ENCODE data around the gene FBXL4.

Gene FBXL4

GRCh38 chr6:98832284-98833056 is 115.3 kb downstream of the FBXL4 start:
- TF ChIP-seq, protein P1, sequence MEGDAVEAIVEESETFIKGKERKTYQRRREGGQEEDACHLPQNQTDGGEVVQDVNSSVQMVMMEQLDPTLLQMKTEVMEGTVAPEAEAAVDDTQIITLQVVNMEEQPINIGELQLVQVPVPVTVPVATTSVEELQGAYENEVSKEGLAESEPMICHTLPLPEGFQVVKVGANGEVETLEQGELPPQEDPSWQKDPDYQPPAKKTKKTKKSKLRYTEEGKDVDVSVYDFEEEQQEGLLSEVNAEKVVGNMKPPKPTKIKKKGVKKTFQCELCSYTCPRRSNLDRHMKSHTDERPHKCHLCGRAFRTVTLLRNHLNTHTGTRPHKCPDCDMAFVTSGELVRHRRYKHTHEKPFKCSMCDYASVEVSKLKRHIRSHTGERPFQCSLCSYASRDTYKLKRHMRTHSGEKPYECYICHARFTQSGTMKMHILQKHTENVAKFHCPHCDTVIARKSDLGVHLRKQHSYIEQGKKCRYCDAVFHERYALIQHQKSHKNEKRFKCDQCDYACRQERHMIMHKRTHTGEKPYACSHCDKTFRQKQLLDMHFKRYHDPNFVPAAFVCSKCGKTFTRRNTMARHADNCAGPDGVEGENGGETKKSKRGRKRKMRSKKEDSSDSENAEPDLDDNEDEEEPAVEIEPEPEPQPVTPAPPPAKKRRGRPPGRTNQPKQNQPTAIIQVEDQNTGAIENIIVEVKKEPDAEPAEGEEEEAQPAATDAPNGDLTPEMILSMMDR (IDR thresholded peaks at IDR 0.05), result no peak
- no peak overlapping the region for H3K27ac ChIP-seq
- H3K4me1 ChIP-seq (ENCODE audit: control insufficient read depth in 1 of 2, insufficient read depth in 1 of 2, low read depth in 1 of 2, low read length in 1 of 2), result peaks cover 27 to 48% of the 10 kb centered on the region in 2 experiments
- H3K4me3 ChIP-seq (ENCODE audit: low read depth in 1 of 2, low read length in 1 of 2), result peak overlapping the region in 1 of 2 experiments; percentile 75
- H3K9me3 ChIP-seq, result no peaks in the 10 kb centered on the region
- H3K27me3 ChIP-seq, result peaks cover 100% of the 10 kb centered on the region
- H3K36me3 ChIP-seq, result no peaks in the 10 kb centered on the region

- TF ChIP-seq, protein P1 (IDR thresholded peaks at IDR 0.05), result no peak
- no peaks in the 10 kb centered on the region for H3K36me3 ChIP-seq
- H3K4me3 ChIP-seq (ENCODE audit: low read depth in 1 of 2, low read length in 1 of 2), result no peak overlapping the region
- peaks cover 100% of the 10 kb centered on the region for H3K27me3 ChIP-seq
- no peaks in the 10 kb centered on the region for H3K9me3 ChIP-seq
- H3K27ac ChIP-seq, result no peak overlapping the region
- H3K4me1 ChIP-seq (ENCODE audit: control insufficient read depth in 1 of 2, insufficient read depth in 1 of 2, low read depth in 1 of 2, low read length in 1 of 2), result peaks cover 27 to 48% of the 10 kb centered on the region in 2 experiments
These were observed 115.8 kb downstream of the FBXL4 start for GRCh38 chr6:98831959-98832283.

DNA sequence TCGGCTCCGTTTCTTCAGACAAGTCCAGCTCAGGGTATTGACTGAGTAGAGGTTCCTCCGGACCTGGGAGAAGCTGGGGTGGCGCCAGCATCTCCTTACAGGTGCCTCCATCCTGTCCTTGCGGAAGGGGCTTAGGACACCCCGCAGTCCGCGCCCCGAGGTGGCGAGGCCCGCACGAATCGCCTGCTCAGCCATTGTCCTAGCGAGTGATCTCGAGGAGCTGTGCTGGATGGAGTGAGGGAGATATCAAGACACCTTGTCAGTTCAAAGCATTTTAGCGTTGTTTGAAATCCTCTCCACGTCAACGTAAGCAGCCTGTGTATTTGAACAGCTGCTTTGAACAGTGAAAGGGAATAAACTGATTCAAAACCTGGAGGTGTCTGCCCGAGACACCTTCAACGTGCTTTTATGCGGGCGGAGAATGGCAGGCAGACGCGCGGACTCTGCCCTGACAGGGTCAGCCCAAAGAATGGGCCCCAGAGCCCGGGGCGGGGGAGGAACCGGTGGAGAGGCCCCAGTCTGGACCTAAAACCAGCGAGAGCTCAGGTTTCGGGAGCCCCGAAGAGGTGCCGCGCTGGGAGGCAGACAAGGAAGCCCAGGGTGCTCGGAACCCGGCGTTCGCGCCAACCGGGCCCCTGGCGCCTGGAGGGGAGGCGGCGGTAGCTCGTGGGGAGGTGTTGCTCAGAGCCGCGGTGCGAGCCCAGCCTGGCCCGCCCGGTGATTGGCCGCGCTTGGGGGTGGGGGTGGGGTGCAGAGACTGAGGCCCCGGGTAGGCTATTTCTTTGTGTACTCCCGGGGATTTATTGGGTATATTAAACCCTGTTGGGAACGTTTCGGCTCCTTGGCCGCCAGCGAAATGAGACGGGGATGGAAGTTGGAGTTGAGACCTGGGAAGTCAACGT is 116.4 kb downstream of the FBXL4 start:
- Histone ChIP-seq H3K4me1 (ENCODE audit: control insufficient read depth in 1 of 2, insufficient read depth in 1 of 2, low read depth in 1 of 2, low read length in 1 of 2) (peaks cover 27 to 48% of the 10 kb centered on the region in 2 experiments), H3K9me3 (no peaks in the 10 kb centered on the region), H3K4me3 (ENCODE audit: low read depth in 1 of 2, low read length in 1 of 2) (no peak overlapping the region), H3K27me3 (peaks cover 100% of the 10 kb centered on the region), H3K27ac (no peak overlapping the region), H3K36me3 (no peaks in the 10 kb centered on the region)
- TF ChIP-seq, protein P1 (IDR thresholded peaks at IDR 0.05), result no peak

GRCh38 chr6:98830146-98830545 is 117.6 kb downstream of the FBXL4 start:
- Histone ChIP-seq H3K36me3 (no peaks in the 10 kb centered on the region), H3K9me3 (no peaks in the 10 kb centered on the region), H3K4me1 (ENCODE audit: control insufficient read depth in 1 of 2, insufficient read depth in 1 of 2, low read depth in 1 of 2, low read length in 1 of 2) (peaks cover 21 to 40% of the 10 kb centered on the region in 2 experiments), H3K4me3 (ENCODE audit: low read depth in 1 of 2, low read length in 1 of 2) (no peak overlapping the region), H3K27me3 (peaks cover 100% of the 10 kb centered on the region), H3K27ac (no peak overlapping the region)
- TF ChIP-seq, protein P1 (IDR thresholded peaks at IDR 0.05), result no peak

DNA sequence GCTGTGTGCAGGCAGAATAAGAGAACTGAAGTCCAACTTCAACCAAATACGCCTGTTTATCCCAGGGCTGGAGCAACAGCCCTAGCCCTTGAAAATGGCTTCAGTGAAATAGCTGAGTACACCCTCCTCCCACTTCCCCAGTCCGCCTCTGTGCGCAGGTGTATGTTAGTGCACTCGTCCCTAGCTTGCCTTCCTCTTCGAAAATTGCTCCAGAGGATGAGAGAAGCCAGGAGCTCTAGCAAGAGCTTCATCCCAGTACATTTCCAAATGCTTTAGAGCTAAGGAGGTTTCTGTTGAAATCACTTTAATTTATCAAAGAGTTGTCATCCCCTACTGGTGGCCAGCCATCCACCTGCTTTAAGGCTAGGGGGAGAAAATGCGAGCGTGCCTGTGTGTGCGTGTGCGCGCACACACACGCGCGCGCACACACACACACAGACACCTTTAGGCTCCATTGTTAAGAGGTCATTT is 118.8 kb downstream of the FBXL4 start:
- TF ChIP-seq, protein P1 (IDR thresholded peaks at IDR 0.05), result no peak
- H3K9me3 ChIP-seq, result no peaks in the 10 kb centered on the region
- peaks cover 100% of the 10 kb centered on the region for H3K27me3 ChIP-seq
- peaks cover 19 to 28% of the 10 kb centered on the region in 2 experiments for H3K4me1 ChIP-seq (ENCODE audit: control insufficient read depth in 1 of 2, insufficient read depth in 1 of 2, low read depth in 1 of 2, low read length in 1 of 2)
- no peak overlapping the region for H3K4me3 ChIP-seq (ENCODE audit: low read depth in 1 of 2, low read length in 1 of 2)
- no peak overlapping the region for H3K27ac ChIP-seq
- no peaks in the 10 kb centered on the region for H3K36me3 ChIP-seq
